Stimulated activated CD4-positive, alpha-beta T cell treated with anti-CD3 and anti-CD28 coated beads, Interleukin-12 subunit alpha, Interleukin-12 subunit beta, amount 100 ng/mL, for 48 hours (primary cell): ENCODE results near the gene NHERF1.
A peak's percentile ranks its signal among the peaks of the same experiment; 100 is the strongest.

ENCODE experiments used
- DNase-seq, 3 donors: peaks; one replicate each; pipeline ENCODE4 v3.0.0-alpha.2; 2020; ENCODE audit warnings: low read depth in 2 of 3, low spot score in 1 of 3

The NHERF1 gene

DNA sequence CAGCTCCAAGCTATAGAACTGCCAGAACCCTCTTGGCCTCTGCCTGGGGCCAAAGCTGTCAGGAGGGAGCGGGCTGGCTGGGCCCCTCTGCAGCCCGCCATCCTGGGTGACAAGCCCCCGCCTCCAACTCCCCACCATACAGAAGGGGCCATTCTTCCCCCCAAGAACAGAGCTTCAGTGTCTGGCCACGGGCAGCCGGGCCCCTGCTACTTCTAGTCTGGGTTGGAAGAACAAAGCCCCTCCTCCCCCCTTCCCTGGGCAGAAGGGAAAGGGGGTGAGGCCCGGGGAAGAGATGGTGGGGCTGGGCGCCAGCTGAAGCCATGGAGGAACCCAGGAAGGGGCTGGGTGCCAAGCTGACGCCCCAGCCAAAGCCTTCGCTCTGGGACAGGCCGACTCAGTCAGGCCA lies 18.7 kb downstream of the NHERF1 start:
- DNase-seq = no peak

DNA sequence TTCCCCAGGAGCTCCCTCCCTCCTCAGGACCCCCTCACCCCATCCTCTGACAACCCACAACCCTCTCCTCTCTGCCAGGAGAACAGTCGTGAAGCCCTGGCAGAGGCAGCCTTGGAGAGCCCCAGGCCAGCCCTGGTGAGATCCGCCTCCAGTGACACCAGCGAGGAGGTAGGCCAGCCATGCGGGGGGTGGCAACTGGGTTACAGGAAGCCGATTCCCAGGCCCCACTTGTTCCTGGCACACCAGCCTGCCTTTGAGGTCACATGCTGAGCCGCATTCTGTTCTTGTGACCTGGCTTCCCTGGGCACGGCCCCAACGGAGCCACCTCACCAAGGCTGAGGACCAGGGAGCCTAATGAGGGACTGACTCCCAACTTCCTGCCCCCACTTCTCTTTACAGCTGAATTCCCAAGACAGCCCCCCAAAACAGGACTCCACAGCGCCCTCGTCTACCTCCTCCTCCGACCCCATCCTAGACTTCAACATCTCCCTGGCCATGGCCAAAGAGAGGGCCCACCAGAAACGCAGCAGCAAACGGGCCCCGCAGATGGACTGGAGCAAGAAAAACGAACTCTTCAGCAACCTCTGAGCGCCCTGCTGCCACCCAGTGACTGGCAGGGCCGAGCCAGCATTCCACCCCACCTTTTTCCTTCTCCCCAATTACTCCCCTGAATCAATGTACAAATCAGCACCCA lies 19.8 kb downstream of the NHERF1 start:
- DNase-seq = no peak

DNA sequence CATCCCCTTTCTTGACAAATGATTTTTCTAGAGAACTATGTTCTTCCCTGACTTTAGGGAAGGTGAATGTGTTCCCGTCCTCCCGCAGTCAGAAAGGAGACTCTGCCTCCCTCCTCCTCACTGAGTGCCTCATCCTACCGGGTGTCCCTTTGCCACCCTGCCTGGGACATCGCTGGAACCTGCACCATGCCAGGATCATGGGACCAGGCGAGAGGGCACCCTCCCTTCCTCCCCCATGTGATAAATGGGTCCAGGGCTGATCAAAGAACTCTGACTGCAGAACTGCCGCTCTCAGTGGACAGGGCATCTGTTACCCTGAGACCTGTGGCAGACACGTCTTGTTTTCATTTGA lies 20.3 kb downstream of the NHERF1 start:
- DNase-seq = no peak

DNA sequence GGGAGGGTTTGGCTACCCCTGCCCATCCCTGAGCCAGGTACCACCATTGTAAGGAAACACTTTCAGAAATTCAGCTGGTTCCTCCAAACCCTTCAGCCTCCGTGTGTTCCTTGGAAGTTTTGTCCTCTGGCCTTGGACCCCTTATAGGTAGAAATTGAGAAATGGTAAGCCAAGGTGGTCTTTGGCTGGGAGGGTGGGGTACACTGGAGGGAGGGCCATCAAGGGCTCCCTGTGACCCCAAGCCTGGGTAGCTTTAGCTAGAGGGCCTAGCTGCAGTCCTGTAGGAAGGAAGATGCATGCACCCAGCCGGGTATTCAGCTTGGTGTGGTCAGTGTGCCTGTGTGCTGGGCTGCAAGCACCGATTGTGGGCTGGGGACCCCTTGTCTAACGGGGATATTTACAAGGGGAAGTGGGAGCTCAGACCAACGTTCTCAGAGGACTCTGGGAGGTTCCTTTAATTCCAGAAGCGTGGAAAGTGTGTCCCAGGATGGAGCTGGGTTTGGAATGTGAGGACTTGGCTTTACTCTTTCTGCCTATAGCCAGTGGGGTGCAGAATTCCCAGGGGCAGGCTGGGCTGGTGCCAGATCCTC lies 20.9 kb downstream of the NHERF1 start:
- DNase-seq = no peak

DNA sequence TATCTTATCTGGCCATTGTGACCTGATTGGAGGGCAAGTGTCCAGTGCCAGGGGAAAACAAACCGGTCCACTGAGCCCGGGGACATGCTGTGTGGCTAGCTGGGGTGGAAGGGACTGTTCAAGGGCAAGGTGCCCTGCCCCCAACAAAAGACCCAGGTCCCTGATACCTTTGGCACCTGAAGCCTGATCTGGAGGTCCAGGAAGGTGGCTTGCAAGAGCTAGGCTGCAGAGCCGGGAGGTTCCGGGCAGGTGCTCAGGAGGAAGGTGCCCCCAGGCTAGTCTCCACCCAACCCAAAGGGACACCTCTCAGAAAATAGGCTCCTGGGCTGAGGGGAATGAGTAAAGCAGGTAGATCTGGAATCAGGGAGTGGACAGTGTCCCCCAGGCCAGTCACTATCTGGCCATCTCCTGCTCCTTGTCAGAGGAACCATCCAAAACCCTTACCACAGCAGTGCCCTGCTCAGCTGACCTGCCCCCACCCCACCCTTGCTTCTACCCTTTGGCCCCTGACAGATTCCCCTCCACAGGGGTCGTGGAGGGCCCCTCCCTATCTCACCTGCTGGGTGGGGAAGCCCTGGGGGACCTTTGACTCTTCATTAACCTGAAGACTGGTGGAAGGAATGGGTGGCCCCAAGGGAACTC lies 21.5 kb downstream of the NHERF1 start:
- no peak for DNase-seq

DNA sequence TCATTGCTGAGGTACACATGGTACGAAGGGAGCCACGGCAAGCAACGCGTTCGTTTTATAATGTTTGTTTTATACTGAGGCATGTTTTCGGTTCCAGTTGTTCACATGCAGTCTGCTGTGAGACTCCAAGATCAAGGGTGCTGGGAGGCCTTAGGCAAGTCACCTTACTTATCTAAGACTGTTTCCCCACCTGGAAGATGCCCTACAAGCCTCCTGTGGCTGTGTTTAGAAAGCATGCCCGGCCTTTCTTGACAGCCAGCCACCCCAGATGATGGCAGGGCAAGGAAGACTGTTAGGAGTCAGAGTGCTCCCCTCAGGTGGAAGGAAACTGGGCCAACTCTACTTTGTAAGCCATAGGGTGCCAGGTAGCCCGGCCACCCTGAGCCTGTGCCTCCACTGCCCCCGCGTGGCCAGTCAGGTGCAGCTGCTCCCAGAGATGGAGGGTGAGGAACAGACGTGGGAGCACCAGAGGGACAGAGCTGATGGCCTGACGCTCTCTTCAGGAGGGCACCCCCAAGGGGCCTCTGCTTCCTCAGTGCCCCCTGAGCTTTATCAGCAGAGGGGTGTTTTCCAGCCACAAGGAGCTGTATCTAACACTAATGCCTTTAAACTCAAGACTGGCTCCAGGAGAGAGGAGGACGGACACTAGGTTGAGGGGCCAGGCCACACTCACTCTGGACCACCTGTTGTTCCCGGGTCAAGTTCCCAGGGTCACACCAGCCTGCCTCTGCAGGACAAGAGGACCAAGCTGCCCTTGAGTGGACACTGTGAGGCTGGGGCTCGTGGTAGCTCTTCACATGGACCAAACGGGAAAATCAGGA lies 22.3 kb downstream of the NHERF1 start:
- peak in 1 of 3 donors; percentile 52 for DNase-seq

DNA sequence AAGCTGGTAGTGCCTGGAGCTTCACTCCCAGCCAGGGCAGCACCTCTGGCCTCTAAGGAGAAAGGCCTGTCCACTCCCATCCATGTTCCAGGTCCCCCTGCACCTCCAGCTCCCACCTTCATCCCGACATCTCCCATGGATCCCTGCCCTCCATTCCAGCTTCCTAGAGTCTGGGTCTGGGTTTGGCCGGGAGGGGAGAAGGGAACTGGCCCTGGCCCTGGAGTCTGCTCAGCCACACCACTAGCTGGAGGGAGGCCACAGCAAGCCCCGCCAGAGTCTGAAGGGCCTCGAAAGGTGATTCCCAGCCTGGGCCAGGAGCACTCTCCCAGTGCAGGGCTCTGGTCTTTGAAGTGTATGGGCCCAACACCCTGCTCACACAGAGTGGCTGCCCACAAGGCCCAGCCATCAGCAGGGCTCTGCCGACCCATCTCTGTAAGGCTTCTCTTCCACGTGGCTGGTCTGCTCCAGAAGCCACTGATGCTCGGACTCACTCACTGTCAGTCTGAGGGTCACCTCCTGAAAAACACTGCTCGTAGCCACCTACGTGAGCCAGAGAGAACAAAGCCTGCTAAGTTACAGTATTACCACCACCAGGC lies 23.0 kb downstream of the NHERF1 start:
- no peak for DNase-seq

DNA sequence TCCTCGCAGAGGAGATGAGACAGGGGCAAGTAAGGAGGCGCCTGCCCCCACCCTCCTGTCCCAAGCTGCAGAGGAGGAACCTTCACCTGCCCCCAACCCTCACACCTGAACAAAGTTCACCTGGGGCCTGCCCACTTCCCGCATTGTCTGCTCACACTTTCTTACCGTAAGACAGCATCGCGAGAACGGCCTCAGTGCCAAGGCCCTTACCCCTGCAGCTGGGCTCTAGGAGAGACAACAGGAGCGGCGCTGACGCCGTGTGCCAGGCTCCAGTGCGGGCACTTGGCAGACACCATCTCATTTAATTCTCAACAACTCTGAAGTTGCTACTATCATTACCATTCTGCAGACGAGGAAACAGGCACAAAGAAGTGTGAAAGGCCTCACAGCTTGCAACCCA lies 23.6 kb downstream of the NHERF1 start:
- DNase-seq = no peak

DNA sequence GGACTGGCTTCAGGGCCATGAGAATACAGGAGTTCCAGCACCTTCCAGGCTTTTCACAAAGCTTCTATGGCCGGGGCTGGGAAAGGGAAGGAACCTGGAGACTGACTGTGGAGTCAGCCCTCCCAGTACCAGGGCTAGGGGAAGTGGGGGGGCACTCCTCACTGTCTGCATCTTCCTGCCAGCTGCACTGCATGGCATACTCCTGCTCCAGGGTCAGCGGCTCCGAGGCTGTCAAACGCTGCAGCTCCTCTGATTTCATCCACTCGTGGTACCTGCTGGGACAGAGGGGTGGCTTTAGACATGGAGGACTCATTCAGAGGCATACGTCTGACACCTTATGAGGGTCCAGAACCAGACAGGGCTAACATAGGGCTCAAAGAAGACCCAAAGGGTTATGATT lies 25.0 kb downstream of the NHERF1 start:
- DNase-seq = no peak

DNA sequence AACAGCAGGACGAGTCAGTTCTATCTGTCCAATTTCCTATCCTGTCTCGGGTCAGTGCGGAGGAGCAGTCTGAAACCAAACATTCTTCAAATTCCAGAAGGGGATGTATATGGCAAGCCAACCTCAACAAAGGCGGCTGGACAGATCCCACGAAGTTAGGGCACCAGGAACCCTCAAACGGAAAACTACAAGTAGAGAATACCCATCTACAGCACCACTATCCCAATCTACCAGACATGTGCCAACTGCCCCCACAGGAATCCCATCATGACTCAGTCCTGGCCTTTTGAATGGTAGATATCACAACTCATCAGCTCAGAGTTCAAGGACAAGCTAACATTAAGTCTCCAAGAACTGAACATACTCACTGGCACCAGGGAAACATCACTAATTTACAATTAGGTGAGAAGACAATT lies 25.5 kb downstream of the NHERF1 start:
- no peak for DNase-seq

DNA sequence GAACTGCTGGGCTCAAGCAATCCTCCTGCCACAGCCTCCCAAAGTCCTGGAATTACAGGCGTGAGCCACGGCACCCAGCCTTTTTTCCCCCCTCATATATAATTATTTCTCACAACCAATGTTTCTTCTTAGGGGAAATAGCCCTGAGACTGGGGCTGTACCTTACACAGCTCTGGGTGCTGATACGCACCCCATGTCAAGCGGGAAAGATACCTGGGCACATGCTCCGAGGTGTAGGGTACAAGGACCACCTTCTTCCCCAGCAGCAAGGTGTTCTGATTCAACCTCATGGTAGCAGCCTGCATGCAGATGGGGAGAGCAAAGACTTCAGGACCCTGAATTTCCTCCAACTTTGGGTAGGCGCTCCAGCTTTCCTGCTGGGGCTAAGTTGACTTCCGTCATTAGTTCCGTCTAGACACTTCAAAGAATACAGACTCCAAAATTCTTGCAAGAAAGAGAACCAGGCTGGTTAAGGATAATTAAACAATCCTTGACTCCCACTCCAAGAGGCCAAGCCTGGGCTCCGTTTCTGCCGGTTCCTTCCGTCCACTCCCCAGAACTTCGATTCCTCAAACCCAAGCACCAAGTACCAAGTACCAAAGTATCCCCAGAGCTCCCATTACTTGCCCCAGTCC lies 27.1 kb downstream of the NHERF1 start:
- no peak for DNase-seq

DNA sequence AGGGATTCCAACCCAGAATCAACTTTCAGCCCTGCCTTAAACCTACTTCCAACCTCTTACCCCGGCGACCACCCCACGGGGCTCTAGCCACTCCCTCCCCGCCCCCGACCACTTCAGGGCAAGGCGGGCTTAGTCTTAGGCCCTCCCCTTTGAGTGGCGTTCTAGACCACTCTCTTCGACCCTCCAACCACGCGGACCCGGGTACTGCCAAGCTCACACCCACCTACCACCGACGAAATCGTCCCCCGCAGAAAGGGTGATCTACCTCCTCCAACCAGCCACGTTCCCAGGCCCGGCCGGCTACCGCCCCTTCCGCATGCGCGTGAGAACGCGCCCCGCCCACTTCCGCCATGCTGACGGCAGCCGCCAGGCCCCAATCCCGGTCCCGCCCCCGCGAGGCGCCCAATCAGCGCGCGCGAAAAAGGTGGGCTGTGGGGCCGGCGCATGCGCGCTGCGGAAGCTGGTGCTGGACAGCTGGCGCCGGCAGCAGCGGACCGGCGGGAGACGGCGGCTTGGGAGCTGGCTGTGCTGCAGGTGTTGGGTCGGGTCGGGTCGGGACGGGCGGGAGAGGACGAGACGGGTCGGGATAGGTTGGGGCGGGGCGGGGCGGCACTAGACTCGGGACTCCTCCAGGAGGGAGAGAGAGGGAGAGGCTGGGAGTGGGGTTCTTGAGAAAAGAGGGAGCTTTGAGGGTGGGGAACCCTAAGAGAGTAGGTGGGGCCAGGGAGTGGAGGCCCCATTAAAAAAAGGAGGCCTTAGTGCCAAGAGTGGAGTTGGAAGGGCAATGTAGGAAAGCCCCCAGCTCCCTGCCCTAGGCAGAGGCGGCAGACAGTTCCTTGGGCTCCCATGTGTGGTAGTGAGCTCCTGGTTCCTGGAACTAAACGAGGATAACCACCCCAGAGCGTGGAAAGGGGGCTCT lies 27.9 kb downstream of the NHERF1 start, which contains the start of gene NAT9:
Gene NAT9, minus strand, starts transcription at position 302 of the 919 bp plus-strand sequence. CDS start 647 bp downstream, outside the sequence.
- DNase-seq = peak; percentile 97 to 99 (median 99)

DNA sequence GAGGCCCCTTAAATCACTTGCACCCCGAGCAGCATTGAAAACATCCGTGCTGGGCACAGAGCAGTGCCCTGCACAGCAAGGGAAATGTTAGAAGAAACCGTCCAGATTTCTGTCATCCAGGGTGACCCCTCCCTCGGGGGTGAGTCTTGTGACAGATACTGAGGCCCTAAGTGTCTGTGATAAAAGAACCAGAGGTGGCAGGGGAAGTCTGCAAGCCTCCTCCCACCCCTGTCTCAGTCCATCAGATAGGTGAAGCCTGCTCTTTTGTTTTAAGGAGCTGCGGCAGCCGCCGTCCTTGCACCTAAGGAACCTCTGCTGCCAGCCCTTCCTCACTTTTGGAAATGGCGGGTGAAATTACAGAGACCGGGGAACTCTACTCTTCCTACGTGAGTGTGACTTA lies 28.6 kb downstream of the NHERF1 start:
- DNase-seq = no peak

DNA sequence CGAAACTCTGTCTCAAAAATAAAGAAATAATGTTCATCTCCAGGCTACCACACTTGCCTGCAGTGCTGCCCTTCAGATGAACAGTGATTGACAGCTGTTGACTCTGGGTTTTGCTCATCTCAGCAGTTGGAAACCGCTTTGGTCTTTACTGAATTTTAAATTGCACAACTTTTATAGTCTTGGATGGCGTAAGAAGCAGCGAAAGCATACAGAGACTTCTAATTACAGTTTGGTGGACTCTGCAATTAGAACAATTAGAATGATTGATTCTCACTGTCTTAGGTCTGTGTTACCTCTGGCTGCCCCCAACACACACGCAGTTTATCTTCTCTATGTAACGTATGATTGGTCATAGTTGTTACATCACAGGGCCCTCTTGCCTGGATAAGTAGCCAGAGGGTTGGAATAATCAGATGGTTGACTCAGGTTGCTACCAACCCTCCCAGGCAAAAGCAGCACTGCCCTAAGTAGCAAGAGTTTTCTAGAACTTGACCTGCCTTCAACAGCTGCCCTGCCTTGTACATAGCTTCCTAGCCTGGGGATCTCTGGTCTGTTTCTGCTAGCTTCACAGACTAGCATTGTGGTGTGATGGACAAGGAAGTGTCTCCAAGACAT lies 29.6 kb downstream of the NHERF1 start:
- no peak for DNase-seq

DNA sequence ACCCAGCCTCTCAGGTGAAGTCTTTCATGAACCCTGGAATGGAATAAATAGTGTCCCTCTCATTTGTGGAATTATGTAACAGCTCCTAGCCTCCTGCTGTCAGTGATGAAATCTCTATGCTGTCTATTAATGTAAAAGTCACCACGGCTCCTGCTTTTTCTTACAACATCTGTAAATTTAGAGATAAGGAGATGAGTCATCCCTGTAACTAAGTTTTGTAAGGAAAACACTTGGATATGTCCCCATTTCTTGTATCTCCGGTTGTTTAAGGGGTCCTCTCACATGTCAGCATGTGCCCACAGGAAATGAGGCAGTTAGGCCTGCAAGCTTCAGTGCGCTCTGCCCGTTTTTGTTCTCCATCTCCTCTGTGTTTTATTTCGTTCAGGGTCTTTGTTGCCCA lies 30.5 kb downstream of the NHERF1 start:
- no peak for DNase-seq

DNA sequence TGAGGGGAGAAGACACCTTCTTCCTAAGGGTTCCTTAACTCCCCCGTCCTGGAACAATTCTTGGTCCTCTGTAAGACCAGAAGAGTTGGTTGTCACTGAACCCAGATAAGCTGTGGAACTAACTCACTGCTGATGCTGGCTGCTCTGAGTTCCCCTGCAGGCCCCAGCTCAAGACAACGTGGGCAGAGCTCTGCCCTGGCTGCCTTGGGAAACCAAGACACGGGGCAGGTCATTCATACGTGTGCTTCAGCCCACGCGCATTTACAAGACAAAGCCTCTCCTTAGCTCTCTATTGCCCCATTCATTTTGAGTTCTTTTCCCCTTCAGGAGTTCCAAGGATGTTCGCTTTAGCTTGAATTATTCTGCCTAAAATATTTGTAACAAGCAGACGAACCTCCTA lies 31.1 kb downstream of the NHERF1 start:
- no peak for DNase-seq

DNA sequence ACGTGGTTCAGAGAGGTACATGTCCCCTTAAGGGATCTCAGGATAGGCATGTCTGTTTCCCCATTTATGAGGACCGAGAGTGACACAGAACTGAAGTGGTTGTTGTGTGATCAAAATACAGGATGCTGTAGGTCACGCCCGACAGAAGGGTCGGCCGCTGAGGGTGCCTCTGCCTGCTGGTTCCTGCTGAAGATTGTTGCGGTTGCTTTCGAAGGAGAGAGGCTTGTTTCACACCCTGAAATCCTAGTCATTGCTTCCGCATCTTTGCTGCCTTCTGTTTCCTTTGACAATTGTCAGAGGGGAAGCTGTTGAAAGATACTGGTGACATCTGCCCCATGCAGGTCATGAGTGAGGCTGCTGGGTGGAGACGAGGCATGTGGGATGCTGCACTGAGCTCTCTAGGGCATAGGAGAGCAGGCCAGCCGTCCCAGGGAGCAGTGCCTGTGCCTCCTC lies 31.5 kb downstream of the NHERF1 start:
- peak; percentile 45 to 60 (median 51) for DNase-seq

DNA sequence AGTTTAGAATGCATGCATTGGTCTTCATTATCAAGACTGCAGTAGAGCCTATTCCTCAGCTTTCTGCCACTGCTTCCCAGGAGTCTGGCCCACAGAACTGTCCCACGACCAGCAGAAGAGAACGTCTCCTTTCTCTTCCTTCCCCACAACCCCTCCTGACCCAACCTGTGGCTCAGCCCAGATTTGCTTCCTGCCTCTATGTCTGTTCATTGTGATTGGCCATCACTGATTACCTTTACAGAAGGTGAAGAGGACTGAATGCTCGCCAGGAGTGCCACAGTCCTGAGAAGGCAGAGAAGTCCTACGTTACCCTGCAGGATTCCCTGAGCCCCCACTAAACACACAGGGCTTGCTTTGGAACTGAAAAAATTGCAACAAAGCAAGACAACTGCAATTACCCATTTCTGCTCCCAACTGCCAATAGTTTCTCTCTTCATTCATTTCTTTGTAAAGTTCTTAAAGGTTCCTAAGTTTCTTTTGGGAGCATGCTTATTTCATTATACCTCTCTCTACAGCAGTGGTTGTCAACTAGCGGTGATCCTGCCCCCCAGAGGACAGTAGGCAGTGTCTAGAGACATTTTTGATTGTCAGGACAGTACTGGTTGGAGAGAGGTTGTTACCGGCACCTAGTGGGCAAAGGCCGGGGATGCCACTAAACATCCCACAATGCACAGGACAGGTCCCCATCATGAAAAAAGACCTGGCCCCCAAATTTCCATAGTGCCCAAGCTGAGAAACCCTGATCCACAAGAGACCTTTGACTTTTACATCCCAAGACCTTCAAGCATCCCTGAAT lies 32.2 kb downstream of the NHERF1 start:
- DNase-seq = no peak
